Hepatic stellate cell (primary cell): ENCODE measurements around the gene C9orf78.

Source experiments
- DNase-seq: peaks from one replicate; pipeline ENCODE4 v3.0.0; 2011; ENCODE audit warnings: low spot score

C9orf78 gene

DNA sequence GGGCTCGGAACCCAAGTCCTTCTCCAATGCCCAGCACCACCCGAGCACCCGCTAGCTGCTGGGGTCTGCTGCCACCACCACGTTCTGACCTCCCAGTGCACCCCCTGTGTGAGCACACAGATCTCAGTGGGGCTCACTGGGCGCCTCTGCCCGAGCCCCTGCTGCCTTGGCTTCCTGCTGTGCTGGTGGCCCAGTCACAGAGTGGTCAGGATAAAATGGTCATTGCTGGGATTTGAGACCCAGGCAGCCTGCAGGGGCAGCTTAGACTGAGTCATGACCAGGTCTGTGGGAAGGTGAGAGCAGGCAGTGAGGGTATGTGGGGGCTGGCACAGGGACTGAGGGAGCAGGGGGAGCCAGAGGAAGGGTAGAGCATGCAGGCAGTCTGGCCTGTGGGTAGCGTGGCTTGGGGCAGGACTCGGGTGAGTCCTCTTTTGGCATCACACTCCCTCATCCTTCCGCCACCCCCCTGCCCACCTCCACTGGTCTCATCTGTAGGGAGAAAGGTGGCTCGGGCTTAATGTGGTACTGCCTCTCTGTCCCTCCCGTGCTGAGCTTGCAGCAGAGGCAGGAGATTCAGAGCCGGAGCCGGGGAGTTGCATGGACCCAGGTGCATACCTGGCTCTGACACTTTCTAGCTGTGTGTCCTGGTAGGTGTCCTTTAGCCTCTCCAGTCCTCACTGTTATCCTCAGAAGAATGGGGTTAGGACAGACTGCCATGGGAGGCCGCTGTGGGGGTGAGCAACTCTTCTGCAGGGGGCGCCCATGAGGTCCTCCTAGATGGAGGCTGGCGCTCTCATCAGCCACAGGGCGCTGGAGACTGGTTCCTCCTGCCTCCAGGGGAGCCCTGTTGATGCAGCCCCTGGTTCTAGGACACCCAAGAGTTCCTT is 32.3 kb upstream of the C9orf78 start:
- no peak for DNase-seq

DNA sequence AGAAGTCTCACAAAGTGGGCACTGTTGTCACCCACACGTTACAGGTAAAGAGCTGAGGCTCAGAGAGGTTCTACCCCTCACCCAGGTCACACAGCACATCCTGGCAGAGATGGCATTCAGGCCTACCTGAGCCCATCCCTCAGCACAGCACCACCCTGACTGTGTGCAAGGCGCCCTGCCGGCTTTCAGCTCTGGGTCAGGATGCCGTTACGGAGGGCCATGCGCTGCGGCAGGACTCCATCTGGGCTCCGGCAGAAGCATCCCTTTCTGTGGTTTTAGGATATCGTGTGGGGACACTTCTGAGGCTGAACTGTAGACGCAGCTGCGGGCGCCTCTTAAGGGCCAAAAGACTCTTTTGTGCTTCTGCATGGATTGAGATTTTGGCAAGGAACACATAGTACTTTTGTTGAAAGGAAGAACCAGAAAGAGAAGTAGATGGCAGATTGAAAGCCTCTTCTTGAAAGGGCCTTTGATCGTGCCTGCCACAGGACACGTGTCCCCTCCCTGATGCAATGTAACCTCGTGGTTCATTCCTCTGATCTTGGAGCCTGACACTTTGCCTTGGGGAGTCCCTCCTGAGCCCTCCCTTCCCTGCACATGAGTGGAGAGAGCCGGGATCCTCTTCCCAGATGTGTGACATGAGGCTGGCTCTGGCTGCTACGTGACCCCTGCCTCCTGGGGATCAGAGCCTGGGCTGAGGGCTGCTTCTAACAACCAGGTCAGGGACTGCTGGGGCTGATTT is 31.5 kb upstream of the C9orf78 start:
- DNase-seq = no peak

DNA sequence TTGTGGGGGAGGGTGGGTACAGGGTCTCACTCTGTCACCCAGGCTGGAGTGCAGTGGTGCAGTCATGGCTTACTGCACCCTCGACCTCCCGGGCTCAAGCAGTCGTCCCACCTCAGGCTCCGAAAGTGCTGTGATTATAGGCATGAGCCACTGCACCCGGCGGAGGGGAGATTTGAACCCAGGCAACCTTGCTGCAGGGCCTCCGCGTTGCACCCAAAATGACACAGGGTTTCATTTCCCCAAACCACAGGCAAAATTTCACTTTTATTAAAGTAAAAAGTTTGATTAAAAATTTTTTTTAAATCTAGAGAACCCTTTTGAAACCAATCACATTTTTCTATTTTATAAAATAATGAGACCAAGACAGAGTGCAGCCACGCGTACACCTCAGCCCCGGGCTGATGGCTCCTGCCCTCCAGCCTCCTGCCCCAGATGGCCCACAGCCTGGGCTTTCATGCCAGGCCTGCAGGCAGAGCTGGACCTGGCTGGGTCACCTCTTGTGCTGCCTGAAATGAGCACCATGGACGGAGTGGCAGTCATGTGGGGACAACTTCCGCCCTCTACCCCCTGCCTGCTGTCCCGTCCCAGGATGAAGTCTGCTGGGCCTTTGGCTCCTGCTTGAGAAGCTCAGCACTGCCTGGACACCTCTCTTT is 30.7 kb upstream of the C9orf78 start:
- no peak for DNase-seq

DNA sequence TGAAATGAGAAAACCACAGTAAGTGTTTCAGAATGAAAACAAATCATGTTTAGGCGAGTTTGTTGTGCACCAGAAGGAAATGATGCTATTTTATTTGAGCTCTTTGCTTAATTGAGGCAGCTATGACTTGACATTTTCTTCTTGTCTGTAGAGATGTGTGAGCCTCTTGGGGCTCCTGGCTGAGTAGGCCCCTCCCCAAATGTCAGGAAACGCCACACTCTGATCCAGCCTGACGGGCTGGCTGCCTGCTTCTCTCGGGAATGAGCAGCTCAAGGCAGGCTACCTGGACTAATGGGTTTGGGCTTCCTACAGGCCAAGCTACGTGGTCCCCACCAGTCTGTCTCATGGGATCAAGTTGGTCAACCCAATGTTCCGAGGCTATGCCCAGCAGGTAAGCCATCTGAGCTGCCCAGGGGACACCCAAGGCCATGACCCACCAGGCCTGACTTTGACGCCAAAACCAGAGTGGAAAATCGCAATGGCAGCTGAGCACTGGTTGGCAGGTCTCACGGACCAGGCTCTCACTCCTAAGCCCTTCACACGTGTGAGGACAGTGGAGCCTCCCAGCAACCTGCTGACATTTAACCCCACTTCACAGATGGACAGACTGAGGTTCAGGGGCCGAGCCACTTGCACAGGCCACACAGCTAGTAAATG is 30.0 kb upstream of the C9orf78 start:
- DNase-seq = no peak

DNA sequence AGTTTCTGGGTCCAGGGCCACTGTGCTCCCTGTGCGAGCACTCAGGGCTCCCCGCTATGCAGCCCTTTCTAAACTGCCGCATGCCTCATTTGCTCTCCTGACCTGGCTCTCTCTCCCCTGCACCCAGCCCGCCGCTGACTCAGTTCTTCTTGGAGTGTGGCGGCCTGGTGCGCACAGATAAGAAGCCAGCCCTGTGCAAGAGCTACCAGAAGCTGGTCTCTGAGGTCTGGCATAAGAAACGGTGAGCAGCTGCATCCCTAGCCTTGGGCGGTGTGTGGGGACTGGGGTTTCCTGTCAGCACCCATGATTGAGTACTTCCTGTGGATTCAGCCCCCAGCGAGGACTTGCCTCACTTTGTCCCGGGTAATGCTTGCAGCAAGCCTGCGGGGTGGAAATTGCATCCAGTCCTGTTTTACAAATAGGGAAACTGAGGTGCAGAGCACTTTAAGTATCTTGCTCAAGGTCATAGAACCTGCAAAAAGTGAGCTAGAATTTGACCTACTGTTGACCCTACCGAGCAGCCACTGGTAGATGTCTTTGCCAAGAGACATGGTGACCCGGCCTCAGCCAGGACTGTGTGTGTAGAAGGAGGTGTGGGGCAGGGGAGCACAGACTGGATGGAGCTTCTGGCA is 28.1 kb upstream of the C9orf78 start:
- DNase-seq = no peak

DNA sequence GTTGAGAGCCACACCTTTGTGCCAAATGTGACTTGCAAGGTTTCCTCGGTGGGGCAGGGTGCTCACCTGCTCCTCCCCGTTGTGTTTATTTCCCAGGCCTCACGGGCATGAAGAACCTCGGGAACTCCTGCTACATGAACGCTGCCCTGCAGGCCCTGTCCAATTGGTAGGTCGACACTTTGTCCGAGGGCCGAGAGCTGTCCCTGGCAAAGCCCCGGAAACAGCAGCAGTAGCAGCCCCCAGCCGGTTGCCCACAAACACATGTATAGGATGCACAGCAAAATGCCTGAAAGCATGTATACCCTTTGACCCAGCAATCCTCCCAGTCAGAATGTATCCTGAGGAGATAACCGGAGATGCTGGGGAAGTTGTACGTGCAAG is 26.4 kb upstream of the C9orf78 start:
- no peak for DNase-seq

DNA sequence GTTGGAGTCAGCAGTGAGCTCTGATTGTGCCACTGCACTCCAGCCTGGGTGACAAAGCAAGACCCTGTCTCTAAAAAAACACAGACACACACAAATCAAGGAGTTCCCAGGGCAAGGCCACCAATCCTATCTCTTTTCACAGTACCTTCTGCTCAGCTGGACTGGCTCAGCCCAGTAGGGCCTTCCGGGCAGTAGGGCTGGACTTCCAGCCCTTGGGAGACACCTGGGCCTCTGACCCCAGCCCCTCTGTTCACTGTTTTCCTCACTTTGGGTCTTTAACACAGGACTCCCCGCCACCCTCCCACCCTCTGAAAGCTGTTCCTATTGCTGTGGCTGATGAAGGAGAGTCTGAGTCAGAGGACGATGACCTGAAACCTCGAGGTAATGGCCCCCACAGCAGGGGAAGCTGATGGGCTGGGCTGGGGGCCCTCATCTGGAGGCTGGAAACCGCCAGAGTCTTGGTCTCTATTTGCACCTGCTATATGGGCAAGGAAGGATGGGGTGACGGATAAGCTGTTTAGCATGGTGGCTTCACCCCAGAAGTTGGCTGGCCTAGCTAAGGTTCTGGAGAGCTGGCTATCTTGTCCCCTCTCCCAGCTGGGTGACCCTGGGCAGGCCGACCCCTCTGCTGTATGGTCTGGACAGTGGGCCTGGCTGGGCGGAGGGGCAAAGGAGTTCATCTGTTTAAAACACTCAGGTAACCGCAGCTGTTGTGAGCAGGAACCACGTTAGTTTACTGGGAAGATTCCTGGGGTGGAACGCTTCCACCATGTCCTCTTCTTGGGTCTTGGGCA is 25.8 kb upstream of the C9orf78 start:
- DNase-seq = no peak

DNA sequence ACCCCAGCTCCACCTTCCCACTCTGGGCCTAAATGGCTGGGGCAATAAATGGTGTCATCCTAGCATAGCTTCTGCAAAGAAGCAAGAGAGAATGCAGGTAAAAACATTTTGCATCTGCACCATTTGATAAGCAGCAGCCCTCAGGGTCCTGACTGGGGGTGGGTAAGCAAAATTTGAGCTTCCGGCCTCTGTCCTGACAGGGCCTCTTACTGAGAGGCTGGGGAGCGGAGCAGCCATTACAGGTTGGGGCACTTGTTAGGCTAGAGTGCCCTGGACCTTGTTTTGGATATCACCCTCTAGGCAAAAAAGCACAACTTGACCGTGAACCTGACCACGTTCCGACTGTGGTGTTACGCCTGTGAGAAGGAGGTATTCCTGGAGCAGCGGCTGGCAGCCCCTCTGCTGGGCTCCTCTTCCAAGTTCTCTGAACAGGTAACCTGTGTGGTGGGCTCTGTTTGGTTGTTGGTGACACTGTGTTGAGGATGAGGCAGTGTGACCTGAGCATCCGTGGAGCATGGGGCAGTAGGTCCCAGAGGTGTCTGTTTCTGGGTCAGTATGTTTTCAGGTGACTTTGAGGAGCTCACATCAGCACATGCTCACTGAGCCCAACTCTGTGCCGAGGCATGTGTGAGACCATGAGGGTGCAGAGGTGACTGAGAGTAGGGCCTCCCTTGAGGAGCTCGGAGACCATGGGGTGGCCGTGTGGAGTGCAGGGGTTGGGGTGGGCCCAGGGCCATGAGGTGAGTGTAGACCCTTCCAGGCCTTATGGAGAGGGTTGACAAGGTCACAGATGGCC is 23.3 kb upstream of the C9orf78 start:
- DNase-seq = no peak

DNA sequence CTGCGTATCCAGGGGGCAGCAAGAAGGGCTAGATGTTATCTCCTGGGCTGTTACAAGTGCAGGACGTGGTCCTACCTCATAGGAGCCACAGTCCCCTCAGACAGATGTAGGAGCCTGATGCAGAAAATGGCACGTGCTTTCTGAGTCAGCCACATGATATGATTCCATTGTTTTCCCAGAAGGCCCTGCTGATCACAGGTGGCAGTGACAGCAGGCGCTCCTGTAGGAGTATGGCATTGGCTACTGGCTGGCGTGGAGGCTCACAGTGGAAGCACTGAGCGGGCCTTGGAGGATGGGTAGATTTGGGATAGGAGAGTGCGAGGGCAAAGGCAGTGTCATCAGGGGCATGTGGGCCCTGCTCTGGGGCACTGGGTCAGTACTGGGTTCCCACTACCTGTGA is 22.1 kb upstream of the C9orf78 start:
- DNase-seq = peak; percentile 37

DNA sequence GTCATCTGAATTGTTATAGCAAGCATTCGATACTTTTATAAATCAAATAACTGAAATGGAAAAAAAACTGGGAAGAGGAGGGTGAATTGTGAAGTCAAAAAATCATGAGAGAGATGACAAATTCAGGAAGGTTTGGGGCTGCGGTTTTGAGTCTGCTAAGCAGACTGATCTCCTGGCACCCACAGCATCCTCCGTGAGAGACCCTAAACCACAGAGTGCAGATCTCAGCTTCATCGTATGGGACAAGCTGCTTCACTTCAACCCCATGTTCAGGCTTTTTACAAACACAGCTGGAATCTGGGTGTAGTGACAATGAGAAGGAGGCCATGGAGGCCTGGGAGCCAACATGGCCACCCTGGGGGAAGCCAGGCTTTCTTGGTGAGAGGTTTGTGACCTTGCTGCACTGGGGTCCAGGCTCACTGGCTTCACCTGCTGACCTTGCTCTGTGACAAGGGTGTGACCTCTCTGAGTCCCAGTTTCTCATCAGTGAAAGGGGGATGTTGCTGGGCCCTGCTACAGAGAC is 19.6 kb upstream of the C9orf78 start:
- DNase-seq = no peak

DNA sequence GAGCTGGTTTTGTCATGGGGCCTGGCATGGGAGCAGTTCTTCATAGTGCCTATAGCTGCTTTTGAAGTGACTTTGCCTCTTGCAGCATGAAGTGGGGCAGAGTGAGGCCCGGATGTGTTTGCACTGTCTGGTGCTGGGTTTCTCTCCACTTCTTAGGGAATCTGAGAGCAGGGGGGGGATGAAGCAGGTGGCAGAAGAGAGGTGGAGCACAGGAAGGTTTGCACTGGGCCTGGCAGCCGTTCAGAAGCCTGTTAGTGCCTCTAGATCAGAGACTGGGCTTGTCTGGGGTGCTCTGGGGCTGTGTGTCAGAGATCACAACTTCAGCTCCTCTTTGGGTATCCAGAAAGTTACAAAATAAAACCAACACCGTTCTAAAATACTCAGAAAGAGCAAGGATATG is 18.5 kb upstream of the C9orf78 start:
- DNase-seq = no peak

DNA sequence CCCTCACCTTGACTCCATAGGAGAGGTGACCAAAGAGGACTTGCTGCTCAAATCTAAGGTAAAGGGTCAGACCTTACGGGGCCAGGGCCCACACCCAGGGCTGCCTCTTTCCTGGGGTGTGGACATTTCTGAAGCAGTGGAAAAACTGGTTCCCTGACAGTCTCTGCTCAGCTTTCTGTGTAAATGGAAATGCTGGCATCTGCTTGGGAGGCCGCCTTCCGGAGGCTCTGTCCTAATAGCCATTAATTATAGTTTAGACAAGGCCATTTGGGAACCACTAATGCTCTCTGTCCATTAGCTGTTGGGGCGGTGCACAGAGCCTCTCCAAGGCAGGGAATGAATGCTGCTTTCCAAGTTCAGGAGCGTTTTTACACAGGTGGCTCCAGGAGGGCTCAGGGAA is 17.5 kb upstream of the C9orf78 start:
- no peak for DNase-seq

DNA sequence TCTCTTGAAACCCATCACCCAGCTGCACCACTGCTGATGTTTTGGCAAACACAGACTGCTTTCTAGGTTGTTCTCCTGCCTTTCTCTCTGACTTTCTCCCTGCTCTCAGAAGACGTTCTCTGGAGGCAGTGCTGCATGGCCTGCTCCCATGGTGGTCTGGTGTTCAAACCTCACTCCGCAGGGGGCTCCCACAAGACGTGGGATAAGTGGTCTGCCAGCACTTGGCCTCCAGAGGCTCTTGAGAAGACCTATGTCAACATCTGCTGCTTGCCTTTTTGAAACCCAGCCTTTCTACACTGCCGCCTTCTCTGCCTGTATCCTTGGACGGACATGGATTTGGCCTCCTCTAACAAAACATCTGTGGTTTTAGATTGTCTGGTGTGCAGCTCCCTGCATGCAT is 16.7 kb upstream of the C9orf78 start:
- DNase-seq = no peak

DNA sequence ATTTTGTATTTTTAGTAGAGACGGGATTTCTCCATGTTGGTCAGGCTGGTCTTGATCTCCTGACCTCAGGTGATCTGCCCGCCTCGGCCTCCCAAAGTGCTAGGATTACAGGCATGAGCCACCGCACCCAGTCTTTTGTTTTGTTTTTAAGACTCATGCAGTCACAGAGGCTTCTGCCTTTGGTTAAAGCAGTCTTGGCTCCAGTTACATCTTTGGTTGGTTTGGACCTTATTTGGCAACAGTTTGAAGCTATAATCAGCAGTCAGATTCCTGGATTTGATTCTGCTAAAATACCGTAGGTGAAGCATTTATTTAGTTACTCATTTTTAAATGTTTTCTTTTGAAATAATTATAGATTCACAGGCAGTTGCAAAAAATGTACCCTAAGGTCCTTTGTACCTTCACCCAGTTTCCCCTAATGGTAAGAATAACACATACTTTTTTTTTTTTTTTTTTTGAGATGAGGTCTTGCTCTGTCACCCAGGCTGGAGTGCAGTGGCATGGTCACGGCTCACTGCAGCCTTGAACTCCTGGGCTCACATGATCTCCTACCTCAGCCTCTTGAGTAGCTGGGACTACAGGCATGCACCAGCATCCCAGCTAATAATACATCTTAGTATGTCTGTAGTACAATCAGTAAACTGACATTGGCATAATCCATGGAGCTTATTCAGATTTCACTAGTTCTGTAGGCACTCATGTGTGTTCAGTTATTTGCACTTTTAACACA is 15.9 kb upstream of the C9orf78 start:
- no peak for DNase-seq

DNA sequence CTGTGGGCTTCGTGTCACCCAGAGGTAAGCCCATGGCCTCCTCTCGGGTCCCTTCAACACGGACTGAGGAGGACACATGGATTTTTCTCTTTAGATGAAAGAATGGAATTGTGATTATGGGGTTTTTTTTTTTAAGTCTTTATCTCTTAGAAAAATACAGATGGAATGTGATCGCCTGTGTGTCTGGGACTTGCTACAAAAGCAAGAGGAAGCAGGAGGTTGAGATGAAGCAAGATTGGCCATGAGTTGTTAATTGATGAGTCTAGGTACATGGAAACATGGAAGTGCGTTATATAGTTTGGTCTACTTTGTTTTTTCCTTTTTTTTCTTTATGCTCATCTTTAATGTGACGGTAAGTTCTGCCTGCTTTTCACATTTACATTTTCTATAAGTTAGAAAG is 14.8 kb upstream of the C9orf78 start:
- DNase-seq = no peak

DNA sequence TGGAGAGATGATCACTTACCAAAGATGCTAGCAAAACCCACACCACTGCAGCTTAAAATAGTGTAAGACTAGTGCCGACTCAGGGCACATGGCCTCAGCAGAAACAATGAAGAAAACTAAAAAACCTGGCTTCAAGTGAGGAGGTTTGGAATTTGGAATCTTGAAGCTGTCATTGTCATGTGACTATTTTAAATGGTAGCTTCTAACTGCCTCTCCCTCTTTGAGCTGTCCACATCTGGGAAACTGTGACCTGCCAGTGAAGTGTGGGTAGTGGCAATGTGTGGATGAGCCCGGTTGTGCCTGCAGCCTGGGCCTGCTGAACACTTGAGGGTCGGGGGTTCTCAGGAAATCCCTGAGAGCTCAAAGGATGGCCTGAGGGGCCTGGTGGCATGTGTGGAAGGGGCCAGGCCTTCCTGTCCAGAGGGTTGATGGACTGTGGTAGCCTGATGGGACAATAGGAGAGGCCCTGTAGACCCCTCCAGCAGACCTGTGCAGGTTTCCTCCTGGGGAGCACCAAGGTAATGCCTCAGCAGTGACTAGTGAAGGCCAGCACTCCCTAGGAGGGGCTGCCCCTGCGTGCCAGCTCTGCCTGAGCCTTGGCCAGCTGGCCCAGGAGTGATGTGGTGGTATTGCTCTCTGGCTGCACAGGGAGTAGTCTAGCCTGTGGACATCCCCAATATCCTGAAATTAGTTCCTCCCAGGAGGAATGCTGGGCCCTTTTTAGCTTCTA is 13.8 kb upstream of the C9orf78 start:
- no peak for DNase-seq

DNA sequence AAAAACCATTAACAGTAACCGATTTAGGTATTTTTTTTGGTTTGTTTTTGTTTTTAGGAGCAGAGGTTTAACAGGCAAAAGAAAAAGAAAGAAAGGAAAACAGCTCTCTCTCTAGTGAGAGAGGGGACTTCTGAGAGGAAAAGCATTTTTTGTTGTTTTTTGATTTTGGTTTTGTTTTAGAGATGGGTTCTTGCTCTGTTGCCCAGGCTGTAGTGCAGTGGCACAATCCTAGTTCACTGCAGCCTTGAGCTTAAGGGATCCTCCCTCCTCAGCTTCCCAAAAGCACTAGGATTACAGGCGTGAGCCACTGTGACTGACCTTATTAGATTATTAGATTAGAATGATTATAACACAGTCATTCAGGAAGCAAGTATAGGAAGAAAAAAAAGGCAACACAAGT is 10.3 kb upstream of the C9orf78 start:
- no peak for DNase-seq

DNA sequence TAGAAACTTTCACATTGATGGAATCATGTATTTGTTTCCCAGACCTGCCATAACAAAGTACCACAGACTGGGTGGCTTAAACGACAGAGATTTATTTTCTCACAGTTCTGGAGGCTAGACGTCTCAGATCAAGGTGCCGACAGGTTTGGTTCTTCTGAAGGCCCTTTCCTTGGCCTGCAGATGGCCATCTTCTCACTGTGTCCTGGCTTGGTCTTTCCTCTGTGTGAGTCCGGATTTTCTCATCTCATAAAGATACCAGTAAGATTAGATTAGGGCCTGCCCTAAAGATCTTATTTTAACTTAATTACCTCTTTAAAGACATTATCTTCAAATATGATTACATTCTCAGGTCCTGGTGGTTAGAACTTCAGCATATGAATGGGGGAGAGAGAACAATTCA is 6.0 kb upstream of the C9orf78 start:
- no peak for DNase-seq

DNA sequence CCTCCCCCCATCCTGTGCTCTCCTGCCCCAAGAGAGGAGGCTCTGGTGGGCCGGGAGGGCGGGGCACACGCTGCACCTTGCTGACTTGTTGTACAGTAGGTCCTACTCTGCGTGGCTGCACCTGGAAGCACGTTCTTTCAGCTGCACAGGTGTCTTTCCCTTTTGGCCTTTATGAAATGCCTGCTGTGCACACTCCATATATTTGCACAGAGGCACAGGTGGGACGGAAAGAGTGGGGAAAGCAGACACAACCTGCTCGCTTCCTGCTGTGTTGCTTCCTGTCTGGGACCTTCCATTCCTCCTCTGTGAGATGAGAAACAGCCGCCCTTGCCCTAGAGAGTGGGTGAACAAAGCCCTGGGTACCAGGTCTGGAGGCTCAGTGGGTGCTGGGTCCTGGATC is 5.0 kb upstream of the C9orf78 start:
- DNase-seq = no peak
